GM21528 (cell line): ENCODE data around the gene TCP11X1.
"Not testable (repeated sequence)": the region's sequence is repeated elsewhere in the genome, so short reads cannot be mapped to it uniquely, and the experiment has no call there.

Experiments
- ATAC-seq: cut with Tn5 transposase; IDR thresholded peaks from one replicate; pipeline ENCODE4 v1.9.1; 2021; ENCODE audit warnings: mild to moderate bottlenecking, moderate library complexity; ENCODE audit not compliant: unreplicated experiment, low FRiP score

The TCP11X1 gene

GRCh38 chrX:102214986-102215385, at the start of gene TCP11X1:
TCP11X1 (plus strand) TSS chrX:102215301.
- not testable (repeated sequence) for ATAC-seq

- no peak for ATAC-seq
These were observed 29.0 kb upstream of the TCP11X1 start for GRCh38 chrX:102185967-102186720.

- ATAC-seq = not testable (repeated sequence)
These were observed 7.2 kb upstream of the TCP11X1 start for GRCh38 chrX:102207940-102208339.

GRCh38 chrX:102216497-102216896, 1.4 kb downstream of the TCP11X1 start:
- ATAC-seq = not testable (repeated sequence)

GRCh38 chrX:102235678-102236077, 20.6 kb downstream of the TCP11X1 start:
- ATAC-seq = not testable (repeated sequence)

GRCh38 chrX:102240265-102240664, 25.2 kb downstream of the TCP11X1 start:
- ATAC-seq = not testable (repeated sequence)

- not testable (repeated sequence) for ATAC-seq
These were observed 31.8 kb downstream of the TCP11X1 start, which contains the start of gene NXF2 for GRCh38 chrX:102246893-102247292. NXF2 (plus strand) TSS chrX:102247167; CDS start chrX:102307079, 59,912 bp downstream.

- not testable (repeated sequence) for ATAC-seq
These were observed 57.1 kb downstream of the TCP11X1 start for GRCh38 chrX:102272231-102272630.
